ENCODE data around the gene DENND5A. TPM values are rescaled to one million over a fixed set of nuclear protein-coding genes. Genes with fewer than 3 reads are reported as not detected.
"Not testable (repeated sequence)": the region's sequence is repeated elsewhere in the genome, so short reads cannot be mapped to it uniquely, and the experiment has no call there.

Gene DENND5A
- total RNA-seq, 4 donors from 2014 or later = 29.1 to 33.1 (median 31.5) TPM

DNA sequence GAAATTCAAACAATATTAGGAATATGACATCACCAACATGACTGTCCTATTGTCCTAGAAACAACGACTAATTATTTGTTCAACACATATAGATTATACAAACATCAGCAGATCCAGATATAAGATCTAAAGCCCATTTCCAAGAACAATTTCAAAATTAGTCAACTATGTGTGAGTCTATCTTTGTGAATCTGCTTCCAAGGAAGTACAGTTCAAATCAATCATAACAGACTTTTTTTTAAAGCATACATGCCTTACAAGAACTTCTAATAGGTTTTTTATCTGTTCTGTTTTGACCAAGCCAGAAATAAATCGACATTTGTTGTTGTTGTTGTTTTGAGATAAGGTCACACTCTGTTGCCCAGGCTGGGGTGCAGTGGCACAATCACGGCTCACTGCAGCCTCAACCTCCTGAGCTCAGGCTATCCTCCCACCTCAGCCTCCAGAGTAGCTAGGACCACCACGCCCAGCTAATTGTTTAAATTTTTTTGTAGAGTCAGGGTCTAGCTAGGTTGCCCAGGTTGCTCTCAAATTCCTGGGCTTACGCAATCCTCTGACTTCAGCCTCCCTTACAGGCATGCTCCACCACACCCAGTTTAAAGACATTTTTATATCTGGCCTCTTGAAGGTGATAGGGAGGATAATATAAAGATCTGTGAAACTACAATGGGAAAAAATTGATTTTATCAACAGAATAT lies 54.8 kb downstream of the DENND5A start:
- no peak overlapping the region for H3K27ac ChIP-seq
- DNase-seq (no peak), ATAC-seq (no peak)
- intact Hi-C loops (cut with DNase I; ENCODE audit: low total_unique reads) = no loop called here
- TF ChIP-seq CTCF (IDR thresholded peaks at IDR 0.05 in 4 of 5, conservative IDR thresholded peaks at IDR 0.05 in 1 of 5) (no peak), POLR2A (IDR thresholded peaks at IDR 0.05) (no peak)
- no peaks in the 10 kb centered on the region for H3K36me3 ChIP-seq
- H3K27me3 ChIP-seq = no peaks in the 10 kb centered on the region
- H3K9me3 ChIP-seq = no peaks in the 10 kb centered on the region
- in situ Hi-C loops (cut with MboI; ENCODE audit: low sequenced_read_pairs in 4 of 4) = no loop called here
- H3K4me1 ChIP-seq = peaks cover 29 to 43% of the 10 kb centered on the region in 2 donors
- no peak overlapping the region for H3K4me3 ChIP-seq

- H3K27ac ChIP-seq; in situ Hi-C loops (cut with MboI; ENCODE audit: low sequenced_read_pairs in 4 of 4); DNase-seq; intact Hi-C loops (cut with DNase I; ENCODE audit: low total_unique reads); H3K9me3 ChIP-seq; H3K4me3 ChIP-seq; ATAC-seq; H3K36me3 ChIP-seq; H3K27me3 ChIP-seq: not testable (repeated sequence)
- peaks cover 29 to 43% of the 10 kb centered on the region in 2 donors for H3K4me1 ChIP-seq
These were observed 55.5 kb downstream of the DENND5A start for GRCh38 chr11:9209604-9210003.

DNA sequence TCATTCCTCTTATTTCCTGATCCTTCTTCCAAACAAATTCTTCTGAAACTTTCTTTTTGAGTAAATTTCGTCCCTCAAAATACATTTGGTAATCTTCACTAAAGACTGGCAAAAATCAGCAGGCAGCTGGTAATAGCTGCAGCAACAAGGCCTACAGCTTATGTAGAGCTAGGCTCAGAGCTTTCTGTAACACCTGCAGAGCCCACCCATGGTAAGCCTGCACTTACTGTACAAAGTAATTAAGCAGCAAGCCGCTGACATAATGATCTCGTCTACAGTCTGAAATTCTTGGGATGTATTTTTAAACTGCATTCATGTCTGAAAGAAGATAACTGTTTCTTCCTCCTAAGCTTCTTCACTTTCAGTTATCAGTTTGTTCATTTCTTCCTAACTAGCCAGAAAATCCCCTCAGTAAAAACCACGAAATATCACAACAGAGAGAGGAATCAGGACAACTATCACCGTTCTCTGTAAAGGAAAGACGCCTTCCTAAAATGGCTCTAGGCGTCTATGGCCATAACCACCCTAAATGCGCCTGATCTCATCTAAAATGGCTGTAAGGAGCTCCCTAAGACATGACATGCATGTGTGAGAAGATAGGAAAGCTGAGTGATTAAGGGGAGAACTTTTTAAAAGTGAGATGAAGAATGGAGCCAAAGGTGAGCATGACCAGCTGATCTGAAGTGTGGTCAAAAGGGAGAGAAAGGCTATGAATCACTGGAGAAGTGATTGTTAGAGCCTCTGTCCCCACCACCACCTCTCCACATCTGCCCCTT lies 56.2 kb downstream of the DENND5A start:
- in situ Hi-C loops (cut with MboI; ENCODE audit: low sequenced_read_pairs in 4 of 4) (no loop called here), intact Hi-C loops (cut with DNase I; ENCODE audit: low total_unique reads) (no loop called here)
- ATAC-seq (no peak), DNase-seq (no peak)
- no peak overlapping the region for H3K27ac ChIP-seq
- no peak overlapping the region for H3K4me3 ChIP-seq
- TF ChIP-seq CTCF (IDR thresholded peaks at IDR 0.05 in 4 of 5, conservative IDR thresholded peaks at IDR 0.05 in 1 of 5) (no peak), POLR2A (IDR thresholded peaks at IDR 0.05) (no peak)
- H3K4me1 ChIP-seq = peaks cover 29 to 43% of the 10 kb centered on the region in 2 donors
- H3K27me3 ChIP-seq = no peaks in the 10 kb centered on the region
- H3K36me3 ChIP-seq = no peaks in the 10 kb centered on the region
- H3K9me3 ChIP-seq = no peaks in the 10 kb centered on the region

DNA sequence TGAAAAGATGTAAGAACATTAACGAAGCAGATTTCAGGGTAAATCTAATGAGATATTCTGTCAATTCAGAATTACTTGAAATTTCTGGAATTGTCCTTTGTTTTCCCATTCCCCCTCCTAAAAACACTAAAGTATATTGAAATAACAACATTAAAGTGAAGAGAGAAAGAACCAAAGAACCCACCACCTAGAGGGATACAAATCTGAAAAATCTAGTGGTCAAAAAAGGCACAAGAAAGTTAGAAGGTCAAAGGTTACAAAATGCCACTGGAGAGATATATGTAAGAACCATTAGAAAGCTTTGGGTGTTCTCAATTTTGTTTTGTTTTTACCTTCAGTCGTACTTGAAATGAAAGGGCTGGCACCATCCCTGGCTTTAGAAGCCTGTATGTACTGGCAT lies 57.9 kb downstream of the DENND5A start:
- Histone ChIP-seq H3K27ac (no peak overlapping the region), H3K4me1 (peaks cover 31 to 43% of the 10 kb centered on the region in 2 donors), H3K9me3 (no peaks in the 10 kb centered on the region), H3K36me3 (peaks cover 0 to 9% of the 10 kb centered on the region in 2 donors), H3K27me3 (no peaks in the 10 kb centered on the region), H3K4me3 (no peak overlapping the region)
- intact Hi-C loops (cut with DNase I; ENCODE audit: low total_unique reads) = no loop called here
- TF ChIP-seq CTCF (IDR thresholded peaks at IDR 0.05 in 4 of 5, conservative IDR thresholded peaks at IDR 0.05 in 1 of 5) = no peak
- no peak for TF ChIP-seq POLR2A (IDR thresholded peaks at IDR 0.05)
- ATAC-seq = no peak
- no peak for DNase-seq
- in situ Hi-C loops (cut with MboI; ENCODE audit: low sequenced_read_pairs in 4 of 4) = no loop called here

GRCh38 chr11:9206496-9206895 lies 58.7 kb downstream of the DENND5A start:
- ATAC-seq = no peak
- in situ Hi-C loops (cut with MboI; ENCODE audit: low sequenced_read_pairs in 4 of 4) = no loop called here
- no peaks in the 10 kb centered on the region for H3K27me3 ChIP-seq
- no peak overlapping the region for H3K4me3 ChIP-seq
- no peaks in the 10 kb centered on the region for H3K9me3 ChIP-seq
- H3K36me3 ChIP-seq = peaks cover 0 to 9% of the 10 kb centered on the region in 2 donors
- DNase-seq = no peak
- H3K27ac ChIP-seq = no peak overlapping the region
- TF ChIP-seq CTCF (IDR thresholded peaks at IDR 0.05 in 4 of 5, conservative IDR thresholded peaks at IDR 0.05 in 1 of 5) = no peak
- no peak for TF ChIP-seq POLR2A (IDR thresholded peaks at IDR 0.05)
- peaks cover 31 to 43% of the 10 kb centered on the region in 2 donors for H3K4me1 ChIP-seq
- intact Hi-C loops (cut with DNase I; ENCODE audit: low total_unique reads) = no loop called here
